HG02970 (cell line): Measurements from ENCODE around the gene C4B.
"Not testable (repeated sequence)": the region's sequence is repeated elsewhere in the genome, so short reads cannot be mapped to it uniquely, and the experiment has no call there.

Source experiments
- ATAC-seq: cut with Tn5 transposase; IDR thresholded peaks from one replicate; pipeline ENCODE4 v1.9.1; 2021; ENCODE audit warnings: mild to moderate bottlenecking, moderate library complexity, moderate number of reproducible peaks; ENCODE audit not compliant: unreplicated experiment, low FRiP score

Gene C4B

DNA sequence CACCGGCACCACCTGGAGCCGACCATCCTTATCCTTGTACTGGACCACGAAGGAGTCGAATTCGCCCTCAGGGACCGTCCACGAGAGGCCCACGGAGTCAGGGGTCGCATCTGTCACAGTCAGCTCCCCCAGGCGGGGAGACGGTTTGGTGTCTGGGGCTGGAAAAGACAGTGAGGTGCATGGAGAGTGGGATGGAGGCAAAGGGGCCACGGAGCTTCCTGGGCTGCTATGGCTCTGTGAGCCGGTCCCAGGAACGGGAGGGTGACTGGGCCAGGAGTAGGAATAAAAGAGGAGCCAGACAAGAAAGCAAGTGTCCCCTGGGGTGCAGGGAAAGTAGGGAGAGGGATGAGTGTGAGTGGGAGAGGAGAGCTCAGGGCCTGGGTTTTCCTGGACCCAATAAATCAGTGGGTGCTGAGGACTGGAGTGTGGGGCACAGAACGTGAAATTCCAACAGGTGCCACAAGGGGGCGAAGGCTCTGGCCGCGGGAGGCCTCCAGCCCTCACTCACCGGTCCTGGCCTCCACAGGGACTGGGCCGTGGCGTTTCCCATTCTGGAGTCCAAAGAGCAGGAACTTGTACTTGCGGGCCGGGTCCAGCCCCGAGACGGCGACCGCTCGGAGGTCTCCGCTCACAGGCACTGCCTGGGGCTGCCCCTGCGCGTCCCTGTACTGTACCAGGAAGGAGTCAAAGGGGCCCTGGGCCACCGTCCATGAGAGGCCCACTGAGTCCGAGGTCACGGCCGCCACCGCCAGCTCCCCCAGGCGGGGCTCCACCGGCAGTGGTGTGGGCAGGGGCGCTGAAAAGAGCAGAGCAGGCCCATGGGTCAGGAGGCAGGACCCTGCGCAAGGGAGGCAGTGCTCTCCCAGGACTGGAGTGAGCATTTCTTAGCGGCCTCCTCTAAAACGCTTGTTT lies 33.5 kb downstream of the C4B start:
- no peak for ATAC-seq

DNA sequence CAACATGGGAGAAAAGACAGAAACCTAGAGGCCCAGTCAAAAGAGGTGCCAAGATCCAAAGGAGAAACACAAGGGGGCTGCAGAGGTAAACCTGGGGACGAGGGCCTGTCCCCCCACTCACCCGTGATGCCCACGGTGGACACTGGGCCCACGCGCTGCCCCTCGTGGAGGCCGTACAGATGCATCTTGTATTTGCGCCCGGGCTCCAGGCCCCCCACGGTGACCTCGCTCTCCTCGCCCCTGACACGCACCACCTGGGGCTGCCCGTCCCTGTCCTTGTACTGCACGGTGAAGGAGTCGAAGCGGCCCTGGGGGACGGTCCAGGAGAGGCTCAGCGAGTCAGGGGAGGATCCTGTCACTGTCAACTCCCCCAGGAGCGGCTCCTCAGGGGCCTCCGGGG lies 34.6 kb downstream of the C4B start:
- ATAC-seq, result not testable (repeated sequence)

DNA sequence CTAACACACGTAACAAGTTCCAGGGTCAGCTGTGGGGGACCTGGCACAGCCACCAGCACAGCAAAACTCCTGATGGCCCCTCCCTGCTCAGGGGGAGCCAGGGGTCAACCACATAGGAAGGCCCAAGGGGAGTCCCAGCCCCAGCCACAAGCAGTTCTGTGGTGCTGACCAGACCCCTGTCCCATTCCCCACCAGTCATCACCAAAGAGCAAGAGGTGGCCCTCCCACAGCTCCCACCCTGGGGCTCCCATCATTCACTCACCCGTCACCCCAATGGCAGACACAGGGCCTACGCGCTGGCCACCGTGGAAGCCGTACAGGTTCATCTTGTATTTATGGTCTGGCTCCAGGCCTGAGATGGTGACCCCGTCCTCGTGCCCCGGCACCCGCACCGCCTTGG lies 35.1 kb downstream of the C4B start:
- not testable (repeated sequence) for ATAC-seq

DNA sequence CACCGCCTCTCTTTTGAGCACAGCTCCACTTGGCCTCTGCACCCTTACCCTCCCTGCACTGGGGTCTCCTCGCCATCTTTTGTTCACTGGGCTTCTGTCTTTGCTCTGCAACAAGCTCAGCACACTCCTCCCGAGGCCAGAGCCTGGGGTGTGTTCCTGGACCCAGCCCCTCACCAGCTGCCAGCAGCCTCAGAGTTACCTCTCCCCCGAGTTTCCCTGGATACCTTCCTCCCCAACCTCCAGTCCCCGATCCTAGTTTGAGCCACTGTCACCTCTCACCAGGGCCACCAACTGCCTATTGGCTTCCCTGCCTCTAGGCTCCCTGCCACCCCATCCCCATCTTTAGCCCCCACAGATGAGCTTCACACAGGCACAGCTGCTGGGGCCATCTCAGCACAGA lies 36.0 kb downstream of the C4B start:
- no peak for ATAC-seq

DNA sequence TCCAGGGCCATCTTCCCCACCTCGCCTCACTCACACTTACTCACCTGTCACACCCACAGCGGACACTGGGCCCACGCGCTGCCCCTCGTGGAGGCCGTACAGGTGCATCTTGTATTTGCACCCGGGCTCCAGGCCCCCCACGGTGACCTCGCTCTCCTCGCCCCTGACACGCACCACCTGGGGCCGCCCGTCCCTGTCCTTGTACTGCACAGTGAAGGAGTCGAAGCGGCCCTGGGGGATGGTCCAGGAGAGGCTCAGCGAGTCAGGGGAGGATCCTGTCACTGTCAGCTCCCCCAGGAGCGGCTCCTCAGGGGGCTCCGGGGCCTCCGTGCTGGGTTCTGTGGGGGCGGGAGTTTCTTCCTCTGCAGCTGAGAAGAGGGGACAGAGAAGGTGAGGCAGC lies 38.0 kb downstream of the C4B start:
- not testable (repeated sequence) for ATAC-seq

DNA sequence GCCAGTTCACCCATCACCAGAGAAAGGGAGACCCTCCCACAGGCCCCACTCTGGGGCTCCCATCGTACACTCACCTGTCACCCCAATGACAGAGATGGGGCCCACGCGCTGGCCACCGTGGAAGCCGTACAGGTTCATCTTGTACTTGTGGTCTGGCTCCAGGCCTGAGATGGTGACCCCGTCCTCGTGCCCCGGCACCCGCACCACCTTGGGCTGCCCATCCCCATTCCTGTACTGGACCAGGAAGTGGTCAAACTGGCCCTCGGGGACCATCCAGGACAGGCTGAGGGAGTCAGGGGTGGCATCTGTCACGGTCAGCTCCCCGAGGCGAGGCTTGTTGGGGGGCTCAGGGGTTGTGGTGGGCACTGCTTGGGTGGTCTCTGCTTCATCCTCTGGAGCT lies 38.7 kb downstream of the C4B start:
- not testable (repeated sequence) for ATAC-seq

DNA sequence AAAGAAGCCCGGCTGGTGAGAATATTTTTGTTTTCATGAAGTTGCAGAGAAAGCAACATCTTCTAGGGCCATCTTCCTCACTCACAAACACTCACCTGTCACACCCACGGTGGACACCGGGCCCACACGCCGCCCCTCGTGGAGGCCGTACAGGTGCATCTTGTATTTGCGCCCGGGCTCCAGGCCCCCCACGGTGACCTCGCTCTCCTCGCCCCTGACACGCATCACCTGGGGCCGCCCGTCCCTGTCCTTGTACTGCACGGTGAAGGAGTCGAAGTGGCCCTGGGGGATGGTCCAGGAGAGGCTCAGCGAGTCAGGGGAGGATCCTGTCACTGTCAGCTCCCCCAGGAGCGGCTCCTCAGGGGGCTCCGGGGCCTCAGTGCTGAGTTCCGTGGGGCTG lies 41.2 kb downstream of the C4B start:
- ATAC-seq, result not testable (repeated sequence)

DNA sequence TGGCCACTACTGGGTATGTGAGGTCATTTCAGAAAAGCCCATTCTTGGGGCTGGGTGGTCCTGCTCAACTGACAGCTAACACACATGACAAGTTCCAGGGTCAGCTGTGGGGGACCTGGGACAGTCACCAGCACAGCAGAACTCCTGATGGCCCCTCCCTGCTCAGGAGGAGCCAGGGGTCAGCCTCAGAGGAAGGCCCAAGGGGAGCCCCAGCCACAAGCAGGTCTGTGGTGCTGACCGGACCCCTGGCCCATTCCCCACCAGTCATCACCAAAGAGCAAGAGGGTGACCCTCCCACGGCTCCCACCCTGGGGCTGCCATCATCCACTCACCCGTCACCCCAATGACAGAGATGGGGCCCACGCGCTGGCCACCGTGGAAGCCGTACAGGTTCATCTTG lies 41.7 kb downstream of the C4B start:
- no peak for ATAC-seq

DNA sequence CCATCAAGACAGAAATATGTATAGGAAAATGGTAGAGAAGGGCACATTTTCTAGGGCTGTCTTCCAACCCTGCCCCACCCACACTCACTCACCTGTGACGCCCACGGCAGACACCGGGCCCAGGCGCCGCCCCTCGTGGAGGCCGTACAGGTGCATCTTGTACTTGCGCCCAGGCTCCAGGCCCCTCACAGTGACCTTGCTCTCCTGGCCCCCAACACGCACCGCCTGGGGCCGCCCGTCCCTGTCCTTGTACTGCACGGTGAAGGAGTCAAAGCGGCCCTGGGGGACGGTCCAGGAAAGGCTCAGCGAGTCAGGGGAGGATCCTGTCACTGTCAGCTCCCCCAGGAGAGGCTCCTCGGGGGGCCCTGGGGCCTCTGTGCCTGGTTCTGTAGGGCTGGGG lies 43.4 kb downstream of the C4B start:
- no peak for ATAC-seq

DNA sequence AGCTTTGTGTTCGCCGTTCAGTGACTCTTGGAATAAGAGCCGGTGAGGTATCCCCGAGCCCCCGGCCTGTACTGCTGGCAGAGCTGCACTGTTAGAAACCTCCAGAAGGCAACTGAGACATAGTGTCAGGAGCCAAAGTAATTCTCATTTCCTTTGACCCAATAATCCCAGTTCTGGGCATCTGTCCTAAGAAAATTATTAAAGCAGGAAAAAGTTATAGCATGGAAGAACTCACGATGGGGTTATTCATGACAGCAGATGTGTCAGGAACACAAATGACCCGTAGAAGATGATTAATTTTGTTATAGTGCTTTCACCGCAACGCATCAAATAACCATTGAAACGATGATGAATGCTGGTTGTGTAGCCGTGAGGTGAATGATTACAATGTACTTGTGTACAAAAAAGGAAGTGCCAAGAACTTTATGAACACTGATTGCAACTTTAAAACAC lies 43.9 kb downstream of the C4B start:
- no peak for ATAC-seq

DNA sequence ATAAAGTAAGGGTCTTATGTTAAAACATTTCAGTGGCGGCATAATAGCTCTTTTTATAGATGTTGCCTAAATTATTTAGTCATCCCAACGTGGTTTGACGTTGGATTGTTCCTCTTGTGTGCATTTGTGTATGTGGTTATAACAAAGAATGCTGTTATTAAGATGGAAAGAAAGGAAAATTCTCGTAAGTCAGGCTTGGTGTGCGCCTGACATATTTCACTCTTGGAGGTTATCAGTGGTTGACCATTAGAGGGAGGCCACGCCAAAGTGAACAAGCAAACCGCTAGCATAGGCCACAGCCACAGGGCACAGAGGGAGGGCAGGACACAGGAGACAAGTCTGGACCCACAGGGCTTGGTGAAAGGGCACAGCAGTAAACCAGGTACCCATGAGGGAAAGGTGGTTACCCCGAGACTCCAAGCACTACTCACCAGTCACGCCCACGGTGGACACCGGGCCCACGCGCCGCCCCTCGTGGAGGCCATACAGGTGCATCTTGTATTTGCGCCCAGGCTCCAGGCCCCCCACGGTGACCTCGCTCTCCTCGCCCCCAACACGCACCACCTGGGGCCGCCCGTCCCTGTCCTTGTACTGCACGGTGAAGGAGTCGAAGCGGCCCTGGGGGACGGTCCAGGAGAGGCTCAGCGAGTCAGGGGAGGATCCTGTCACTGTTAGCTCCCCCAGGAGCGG lies 46.5 kb downstream of the C4B start:
- no peak for ATAC-seq

DNA sequence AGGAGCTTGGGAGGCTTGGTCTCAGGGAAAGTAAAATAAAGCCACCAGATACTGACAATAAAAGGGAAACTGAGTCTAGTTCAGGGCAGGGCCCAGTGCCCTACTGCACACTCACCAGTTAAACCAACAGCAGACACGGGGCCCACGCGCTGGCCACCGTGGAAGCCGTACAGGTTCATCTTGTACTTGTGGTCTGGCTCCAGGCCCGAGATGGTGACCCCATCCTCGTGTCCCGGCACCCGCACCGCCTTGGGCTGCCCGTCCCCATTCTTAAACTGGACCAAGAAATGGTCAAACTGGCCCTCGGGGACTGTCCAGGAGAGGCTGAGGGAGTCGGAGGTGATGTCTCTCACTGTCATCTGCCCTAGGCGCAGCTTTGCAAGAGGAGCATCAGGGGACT lies 50.1 kb downstream of the C4B start:
- no peak for ATAC-seq

DNA sequence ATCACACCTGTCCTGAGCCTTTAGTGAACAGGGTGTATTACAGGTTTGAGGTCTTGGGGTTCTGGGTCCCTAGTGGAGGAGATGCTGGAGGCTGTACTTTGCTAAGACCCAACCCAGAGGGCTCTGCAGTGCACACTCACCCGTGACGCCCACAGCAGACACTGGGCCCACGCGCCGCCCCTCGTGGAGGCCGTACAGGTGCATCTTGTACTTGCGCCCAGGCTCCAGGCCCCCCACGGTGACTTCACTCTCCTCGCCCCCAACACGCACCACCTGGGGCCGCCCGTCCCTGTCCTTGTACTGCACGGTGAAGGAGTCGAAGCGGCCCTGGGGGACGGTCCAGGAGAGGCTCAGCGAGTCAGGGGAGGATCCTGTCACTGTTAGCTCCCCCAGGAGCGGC lies 52.9 kb downstream of the C4B start:
- ATAC-seq, result not testable (repeated sequence)

DNA sequence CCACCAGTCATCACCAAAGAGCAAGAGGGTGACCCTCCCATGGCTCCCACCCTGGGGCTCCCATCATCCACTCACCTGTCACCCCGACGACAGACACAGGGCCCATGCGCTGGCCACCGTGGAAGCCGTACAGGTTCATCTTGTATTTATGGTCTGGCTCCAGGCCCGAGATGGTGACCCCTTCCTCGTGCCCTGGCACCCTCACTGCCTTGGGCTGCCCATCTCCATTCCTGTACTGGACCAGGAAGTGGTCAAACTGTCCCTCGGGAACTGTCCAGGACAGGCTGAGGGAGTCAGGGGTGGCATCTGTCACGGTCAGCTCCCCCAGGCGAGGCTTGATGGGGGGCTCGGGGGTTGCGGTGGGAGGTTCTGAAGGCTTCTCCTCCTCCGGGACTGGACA lies 53.7 kb downstream of the C4B start:
- ATAC-seq, result not testable (repeated sequence)

DNA sequence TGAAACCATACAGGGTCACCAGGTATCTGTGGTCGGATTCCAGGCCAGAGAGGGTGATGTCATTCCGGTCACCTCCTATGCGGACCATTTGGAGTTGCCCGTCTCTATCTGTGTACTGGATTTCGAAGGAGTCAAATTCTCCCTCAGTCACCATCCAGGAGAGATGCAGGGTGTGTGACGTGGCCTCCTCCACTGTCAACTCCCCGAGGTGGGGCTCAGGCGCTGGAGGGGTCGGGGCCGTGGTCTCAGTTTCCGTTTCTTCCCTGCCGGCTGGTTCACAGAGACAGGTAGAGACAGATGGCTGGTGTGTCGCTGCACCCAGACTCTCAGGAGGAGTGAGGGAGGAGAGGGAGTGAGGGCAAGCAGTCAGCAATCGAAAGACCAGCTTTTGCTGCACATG lies 54.3 kb downstream of the C4B start:
- ATAC-seq, result no peak

DNA sequence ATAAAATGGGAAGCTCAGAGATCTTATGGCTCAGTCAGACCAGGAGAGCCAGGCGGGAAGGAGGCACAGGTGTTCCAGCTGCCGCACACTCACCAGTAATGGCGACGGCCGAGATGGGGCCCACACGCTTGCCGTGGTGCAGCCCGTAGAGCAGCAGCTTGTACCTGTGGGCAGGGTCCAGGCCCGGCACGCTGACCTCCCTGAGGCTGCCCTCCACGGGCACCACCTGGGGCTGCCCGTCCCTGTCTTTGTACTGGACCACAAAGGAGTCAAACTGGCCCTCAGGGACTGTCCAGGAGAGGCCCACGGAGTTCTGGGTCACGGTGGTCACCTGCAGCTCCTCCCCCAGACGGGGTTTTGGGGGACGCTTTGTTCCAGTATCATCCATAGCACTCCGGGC lies 54.9 kb downstream of the C4B start:
- no peak for ATAC-seq

DNA sequence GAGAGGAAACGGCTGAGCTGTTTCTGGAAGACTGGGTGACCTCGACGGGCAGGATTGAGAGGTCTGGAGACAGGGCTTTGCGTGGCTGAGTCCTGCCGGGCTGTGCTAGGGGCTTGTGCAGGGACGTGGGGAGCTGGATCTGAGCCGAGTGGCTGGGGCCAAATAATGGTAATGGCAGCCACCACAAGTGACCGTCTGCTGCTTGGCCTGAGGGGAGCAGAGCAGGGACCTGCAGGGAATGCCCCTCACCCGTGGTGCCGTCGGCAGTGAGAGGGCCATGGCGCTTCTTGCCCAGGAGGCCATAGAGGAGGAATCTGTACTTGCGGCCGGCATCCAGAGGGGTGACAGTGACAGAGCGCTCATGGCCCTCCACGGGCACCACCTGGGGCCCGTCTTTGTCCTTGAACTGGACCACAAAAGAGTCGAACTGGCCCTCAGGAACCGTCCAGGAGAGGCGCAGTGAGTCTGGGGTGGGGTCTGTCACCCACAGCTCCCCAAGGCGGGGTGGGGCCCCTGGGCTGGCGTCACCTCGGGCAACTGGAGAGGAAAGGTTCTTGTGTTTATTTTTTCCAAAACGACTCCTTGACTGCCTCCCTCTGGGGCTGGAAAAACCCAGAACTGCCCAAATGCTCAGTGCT lies 55.4 kb downstream of the C4B start:
- ATAC-seq, result no peak

DNA sequence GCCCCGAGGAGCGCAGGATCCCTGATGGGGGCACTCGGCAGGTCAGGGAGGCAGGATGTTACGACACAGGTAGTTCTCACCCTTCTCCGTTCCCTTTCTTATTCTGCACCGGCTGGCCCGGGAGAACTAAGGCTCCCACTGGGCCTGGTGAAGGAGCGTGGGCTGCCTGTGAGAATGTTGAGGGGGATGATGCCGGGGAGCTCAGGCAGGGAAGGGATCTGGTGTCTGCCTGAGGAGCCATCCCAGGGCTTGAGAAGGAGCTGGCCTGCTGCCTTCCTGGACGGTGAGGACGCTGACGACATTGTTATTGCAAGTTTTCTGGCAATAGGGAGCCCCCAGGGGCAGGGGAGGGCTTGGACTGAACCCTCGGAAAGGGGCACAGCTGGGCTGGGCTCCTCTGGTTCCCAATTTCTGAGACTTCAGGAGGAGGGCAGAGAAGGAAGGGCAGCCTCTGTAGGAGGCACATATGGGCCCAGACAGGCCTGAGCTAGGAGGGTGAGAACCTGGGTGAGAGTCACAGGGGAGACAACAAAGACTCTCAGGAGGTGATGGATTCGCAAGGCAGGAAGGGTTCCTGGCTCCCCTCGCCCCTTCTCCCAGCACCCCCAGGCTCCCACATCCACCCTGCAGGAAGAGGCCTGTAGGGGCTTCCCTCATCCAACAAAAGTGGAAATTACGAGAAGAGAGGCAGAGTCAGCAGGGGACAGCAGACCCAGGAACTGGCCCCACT lies 56.4 kb downstream of the C4B start:
- ATAC-seq, result no peak

DNA sequence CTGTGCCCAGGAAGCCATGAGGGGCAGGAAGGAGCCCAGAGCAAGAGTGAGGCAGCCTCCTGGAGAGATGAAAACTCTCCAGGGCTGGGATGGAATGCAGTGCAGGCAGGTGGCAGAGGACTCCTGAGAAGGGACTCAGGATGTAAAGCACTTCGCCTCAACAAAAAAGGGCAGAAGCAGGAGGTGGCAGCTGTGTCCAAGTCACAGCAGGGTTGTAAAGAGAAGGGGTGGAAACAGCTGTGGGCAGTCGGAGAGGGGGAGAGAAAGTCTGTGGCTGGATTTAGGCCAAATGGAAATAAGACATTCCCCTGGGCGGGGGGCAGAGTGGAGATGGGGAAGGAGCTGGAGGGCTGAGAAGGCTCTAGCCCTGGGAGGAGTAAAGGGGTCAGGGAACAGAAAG lies 58.5 kb downstream of the C4B start:
- no peak for ATAC-seq

DNA sequence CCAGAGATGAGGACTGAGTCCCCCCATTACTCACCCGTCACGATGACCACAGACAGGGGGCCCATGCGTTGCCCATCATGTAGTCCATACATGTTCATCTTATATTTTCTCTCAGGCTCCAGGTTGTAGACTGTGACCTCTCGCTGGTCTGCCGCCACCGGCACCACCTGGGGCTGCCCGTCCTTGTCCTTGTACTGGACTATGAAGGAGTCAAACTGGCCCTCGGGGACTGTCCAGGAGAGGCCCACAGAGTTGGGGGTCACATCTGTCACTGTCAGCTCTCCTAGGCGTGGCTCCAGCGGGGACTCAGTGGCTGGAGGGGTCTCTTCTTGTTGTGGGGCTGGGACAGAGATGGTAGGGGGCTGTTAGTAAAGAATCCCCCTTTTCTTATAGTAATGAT lies 59.0 kb downstream of the C4B start:
- no peak for ATAC-seq
